SU-DHL-6 (cell line): ENCODE data around the gene GSTA5.

Experiments used
- EZH2phosphoT487 ChIP-seq: fragments of 200-600 bp; sonication (generic), shearing (Covaris generic); conservative IDR thresholded peaks from 2 replicates; pipeline ENCODE4 v1.6.1; 2018; ENCODE audit warnings: mild to moderate bottlenecking, antibody characterized with exemption, low read length, moderate library complexity, mixed read lengths
- TF ChIP-seq, protein P1 (sequence below): fragments of 200-600 bp; sonication (generic); IDR thresholded peaks from one replicate; pipeline ENCODE4 v1.5.1; 2017; ENCODE audit warnings: antibody characterized with exemption, mild to moderate bottlenecking, low read length, moderate library complexity; ENCODE audit not compliant: insufficient read depth, poor library complexity, severe bottlenecking

DNA sequence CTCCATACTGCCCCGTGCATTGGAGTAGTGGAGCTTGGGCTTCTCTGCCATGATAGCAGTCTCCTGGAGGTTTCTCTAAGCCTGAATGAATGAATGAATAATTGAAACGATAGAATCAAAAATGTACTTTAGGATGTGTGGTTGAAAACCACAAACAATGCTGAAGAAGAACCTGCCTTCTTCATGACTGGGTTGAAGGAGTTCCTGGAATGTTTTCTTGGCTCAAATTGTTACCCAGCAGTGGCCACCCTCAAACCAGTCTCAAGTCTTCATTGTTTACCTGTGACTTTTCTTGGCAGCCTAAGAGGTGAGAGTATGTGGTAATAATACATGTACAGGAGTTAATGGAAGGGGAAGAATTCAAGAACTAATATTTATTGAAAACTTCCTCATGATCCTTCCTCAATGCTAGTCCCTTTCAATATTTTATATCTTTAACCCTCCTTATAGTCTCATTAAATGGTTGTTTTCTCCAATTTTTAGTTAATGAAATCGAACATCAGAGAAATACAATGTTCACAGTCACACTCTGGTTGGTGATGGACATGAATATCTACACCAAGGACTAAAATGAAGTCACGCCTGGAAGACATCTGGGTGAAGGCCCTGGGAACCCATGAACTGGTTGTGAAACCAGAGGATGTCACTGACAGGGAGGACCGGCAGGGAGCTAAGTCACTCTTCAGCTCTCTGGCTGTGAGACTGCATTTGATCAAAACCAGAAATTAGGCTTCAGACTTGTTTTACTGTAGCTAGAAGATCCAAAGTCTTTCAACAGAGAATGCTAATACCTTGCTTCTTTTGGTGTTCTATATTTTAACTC, at the start of gene GSTA5:
- TF ChIP-seq, protein P1, sequence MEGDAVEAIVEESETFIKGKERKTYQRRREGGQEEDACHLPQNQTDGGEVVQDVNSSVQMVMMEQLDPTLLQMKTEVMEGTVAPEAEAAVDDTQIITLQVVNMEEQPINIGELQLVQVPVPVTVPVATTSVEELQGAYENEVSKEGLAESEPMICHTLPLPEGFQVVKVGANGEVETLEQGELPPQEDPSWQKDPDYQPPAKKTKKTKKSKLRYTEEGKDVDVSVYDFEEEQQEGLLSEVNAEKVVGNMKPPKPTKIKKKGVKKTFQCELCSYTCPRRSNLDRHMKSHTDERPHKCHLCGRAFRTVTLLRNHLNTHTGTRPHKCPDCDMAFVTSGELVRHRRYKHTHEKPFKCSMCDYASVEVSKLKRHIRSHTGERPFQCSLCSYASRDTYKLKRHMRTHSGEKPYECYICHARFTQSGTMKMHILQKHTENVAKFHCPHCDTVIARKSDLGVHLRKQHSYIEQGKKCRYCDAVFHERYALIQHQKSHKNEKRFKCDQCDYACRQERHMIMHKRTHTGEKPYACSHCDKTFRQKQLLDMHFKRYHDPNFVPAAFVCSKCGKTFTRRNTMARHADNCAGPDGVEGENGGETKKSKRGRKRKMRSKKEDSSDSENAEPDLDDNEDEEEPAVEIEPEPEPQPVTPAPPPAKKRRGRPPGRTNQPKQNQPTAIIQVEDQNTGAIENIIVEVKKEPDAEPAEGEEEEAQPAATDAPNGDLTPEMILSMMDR: no peak
- TF ChIP-seq EZH2phosphoT487: no peak
